SH-SY5Y (cell line): ENCODE results near the gene RBM38.

Experiments
- GATA2 ChIP-seq: IDR thresholded peaks from 2 replicates; pipeline ENCODE4 v1.6.1; 2011; ENCODE audit warnings: mild to moderate bottlenecking, low read depth, low read length
- GATA3 ChIP-seq: IDR thresholded peaks from 2 replicates; pipeline ENCODE4 v1.6.1; 2011; ENCODE audit warnings: low read depth, mild to moderate bottlenecking, low read length, moderate library complexity

RBM38 gene

DNA sequence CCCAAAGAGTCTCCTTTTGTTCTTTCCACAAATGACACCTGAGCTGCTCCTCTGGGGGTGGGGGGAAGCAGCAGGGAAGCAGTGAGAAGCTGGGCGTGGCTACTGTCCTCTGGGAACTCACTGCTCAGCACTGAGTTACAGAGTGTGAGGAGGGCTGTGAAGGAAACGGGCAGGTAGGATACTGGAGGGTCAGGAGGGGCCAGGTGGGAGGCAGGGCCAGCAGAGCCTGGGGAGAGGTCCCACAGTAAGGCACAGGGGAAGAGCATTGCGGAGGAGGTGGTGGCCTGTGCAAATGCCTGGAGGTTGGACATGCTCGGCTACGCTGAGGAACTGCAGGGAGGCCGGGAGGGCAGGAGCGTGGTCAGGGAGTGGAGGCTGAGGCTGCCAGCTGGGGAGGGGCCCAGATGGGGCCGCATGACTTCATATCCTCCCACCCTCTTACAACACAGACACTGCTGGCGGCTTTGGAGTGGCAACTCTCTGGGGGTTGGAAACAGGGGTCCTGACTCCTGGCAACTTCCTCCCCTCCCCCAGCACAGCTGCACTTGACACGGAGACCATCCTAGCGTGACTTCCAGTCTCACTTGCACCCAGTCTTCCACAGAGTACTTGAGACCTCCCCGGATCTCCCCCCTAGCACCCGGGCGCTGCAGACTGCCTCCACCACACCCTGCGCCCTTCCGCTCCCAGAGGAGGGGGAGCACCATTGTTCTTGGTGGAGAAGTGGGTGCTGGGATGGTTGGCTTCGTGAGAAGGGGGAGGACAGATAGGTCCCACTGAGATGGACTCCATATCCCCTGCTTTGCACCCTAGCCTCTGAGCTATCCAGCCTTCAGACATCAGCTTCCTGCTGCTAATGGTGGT, 34.2 kb downstream of the RBM38 start:
- no peak for TF ChIP-seq GATA2
- TF ChIP-seq GATA3: no peak

DNA sequence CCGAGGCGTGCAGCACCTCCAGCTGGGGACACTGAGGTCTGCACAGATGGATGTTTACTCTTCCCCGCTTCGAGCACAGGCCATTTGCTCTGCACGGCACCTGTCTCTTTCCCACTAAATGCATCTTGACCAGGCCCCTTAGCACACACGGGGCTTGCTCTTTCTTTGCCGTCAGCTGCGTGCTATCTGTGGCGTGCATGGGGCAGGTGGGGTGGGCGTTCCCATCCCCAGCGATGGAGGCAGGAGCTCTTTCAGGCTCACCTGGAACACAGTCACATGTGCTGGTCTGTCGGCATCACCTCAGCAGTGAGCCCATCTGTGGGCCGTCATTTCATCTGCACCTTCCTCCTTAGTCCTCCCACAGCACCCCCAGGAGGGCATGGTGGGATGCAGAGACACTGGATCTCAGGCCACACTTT, 35.1 kb downstream of the RBM38 start:
- TF ChIP-seq GATA3 (no peak), GATA2 (no peak)

DNA sequence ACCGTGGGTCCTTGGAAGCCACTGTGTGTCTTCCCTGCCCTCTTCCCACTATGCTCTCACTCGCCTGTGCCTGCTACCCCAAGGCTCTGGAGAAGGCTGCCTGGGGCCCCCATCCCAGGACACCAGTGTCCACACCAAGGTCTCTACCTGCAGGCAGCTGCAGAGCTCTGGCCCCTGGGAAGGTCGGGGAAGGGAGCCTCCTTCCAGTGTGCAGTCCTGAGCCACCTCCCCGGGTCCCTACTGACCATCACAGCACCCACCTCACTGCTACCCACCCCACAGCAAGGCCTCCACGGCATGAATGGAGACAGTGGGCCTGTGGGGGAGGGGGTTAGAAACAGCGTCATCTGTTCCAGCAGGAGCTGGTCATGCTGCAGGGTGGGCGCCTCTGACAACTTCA, 35.6 kb downstream of the RBM38 start:
- TF ChIP-seq GATA3 (no peak), GATA2 (no peak)

DNA sequence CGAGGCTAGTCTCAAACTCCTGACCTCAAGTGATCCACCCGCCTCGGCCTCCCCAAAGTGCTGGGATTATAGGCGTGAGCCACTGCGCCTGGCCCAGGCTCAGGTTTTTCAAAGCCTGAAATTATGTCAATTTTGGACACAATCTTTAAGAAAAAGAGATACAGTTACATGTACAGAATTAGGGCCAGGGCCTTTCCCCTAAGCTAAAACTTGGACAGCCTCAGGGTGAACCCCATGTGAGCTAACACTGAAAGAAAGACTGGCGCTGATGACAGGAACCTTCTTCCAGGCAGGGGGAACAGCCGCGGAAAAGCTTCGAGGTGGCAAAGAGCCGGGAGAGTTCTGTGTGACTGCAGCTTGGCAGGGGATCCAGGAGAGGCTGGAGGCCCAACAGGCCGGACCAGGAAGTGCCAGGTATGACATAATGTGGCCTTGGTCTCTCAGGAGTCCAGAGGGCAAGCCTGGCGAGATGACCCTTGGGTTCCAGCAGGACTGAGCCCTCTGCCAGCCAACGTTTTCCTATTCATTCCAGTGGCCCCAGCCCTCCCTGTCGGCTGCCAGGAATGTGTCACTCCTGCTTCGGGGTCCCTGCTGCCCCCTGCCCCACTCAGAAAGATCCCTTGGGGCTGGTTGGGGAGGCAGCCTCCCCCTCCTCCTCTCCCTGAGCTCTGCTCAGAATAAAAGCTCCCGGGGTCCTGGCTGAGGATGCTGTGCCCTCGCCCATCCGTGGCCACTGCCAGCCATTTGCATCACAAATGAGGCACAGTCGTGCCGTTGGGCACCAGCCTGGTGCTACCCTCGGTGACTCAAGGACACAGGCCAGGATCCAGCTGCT, 37.3 kb downstream of the RBM38 start:
- TF ChIP-seq GATA2 (no peak), GATA3 (no peak)

DNA sequence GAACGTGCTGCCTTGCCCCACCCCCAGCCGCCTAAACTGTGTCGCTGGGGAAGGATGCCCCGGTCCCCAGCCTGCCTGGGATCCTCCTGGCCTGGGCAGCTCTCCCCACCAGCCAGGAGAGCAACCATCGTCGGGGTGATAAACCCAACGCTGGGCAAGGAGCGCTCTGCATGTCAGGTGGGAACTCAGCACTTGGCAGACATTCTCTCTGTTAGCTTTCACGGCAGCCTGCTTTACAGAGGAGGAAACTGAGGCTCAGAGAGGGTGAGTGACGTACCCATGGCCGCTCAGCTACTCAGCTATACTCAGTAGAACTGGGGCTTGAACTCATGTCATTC, 37.9 kb downstream of the RBM38 start:
- TF ChIP-seq GATA2 (no peak), GATA3 (no peak)

DNA sequence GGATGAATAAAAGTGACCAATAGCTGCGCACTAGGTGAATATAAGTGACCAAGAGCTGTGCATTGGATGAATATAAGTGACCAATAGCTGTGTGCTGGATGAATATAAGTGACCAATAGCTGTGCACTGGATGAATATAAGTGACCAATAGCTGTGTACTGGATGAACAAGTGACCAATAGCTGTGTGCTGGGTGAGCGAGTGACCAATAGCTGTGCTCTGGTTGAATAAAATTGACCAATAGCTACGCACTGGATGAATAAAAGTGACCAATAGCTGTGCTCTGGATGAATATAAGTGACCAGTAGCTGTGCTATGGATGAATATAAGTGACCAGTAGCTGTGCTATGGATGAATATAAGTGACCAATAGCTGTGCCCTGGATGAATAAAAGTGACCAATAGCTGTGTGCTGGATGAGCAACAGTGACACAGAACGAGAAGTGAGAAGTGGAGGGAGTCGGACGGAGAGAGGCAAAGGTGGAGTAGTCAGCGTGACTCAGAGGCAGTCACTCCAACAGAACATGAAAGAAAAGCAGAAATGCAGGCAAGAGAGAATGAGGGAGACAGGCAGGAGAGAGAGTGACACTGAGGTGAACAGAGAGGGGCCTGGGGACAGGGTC, 38.5 kb downstream of the RBM38 start:
- no peak for TF ChIP-seq GATA3
- no peak for TF ChIP-seq GATA2

DNA sequence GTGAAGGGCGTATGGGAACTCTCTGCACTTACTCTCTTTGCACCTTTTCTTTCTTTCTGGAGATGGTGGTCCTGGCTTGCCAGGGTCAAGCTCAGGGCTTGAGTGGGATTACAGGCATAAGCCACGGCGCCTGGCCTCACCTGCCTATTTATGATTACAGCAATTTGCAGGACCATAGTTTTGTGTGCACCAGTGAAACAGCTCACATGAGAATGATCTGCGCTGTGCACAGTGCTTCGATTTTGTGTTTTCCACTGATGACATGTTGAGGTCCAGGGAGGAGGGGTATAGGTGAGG, 40.3 kb downstream of the RBM38 start:
- TF ChIP-seq GATA2 (no peak), GATA3 (no peak)

DNA sequence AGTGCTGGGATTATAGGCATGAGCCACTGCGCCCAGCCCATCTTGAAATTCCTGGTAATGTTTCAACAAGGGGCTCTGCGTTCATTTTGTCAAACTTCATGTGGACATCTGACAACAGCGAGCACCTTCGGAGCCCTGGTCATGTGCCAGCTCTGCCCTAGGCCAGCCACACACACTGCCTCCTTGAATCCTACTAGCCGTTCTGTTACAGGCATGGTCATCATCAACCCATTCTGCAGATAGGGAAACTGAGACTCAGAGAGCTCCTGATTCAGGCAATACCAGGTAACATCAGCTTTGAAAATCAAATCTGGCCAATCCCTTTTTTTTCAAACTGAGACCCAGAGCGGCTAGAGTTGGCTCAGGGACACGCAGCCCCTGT, 41.3 kb downstream of the RBM38 start:
- TF ChIP-seq GATA2 (no peak), GATA3 (no peak)

DNA sequence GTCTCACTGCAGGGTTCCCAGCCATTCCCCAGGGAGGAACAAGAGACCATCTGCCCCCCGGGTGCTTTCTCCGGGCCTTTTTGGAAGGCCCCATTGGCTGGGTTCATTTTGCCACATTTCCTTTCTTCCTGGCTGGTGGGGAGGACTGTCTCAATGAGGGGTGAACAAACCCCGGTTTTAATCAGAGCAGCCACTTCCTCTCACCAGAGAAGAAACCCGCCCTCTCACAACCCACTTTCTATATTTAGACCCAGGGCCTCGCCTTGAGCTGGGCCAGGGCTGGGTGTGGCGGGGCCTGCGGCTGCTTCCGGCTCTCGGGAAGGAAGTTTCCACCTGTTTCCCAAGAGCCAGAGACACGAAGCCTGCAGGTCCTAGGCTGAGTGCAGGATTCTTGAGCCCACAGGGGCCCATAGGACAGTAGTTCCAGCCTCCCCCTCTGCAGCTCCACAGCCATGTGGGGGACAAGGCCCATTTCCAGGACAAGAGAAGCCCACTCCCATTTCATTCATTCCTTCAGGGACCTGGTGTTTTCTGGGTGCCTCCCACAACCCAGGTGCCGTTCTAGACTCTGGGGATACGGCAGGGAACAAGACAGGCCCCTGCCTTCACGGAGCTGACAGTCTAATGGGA, 41.8 kb downstream of the RBM38 start:
- no peak for TF ChIP-seq GATA3
- no peak for TF ChIP-seq GATA2

DNA sequence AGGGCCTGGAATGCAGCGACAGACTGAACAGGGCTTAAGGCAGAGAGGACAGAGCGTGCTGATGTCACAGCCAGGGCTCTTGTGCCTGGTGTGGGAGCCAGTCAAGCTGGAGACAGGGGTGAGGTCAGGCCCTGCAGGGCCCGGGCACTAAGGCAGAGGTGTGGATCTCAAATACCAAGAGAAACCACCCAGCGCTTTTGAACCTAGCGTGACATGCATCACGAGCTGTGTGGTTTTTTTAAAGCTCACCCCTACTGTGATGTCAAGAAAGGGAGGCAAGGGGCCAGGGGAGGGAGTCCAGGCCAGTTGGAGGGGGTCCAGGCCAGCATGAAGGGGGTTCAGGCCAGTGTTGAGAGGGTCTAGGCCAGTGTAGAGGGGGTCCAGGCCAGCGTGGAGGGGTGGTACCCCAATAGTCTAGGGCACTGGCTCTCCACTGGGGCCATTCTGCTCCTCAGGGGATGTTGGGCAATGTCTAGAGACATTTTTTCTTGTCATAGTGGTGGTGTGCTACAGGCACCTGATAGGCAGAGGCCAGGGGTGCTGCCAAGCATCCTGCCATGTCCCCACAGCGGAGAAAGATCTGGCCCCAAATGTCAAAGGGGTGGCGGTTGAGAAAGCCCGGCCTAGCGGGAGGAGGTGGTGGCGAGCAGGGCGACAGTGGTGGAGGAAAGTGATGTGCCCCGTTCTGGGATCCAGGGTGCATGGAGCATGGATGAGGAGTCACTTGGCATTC, 42.6 kb downstream of the RBM38 start:
- no peak for TF ChIP-seq GATA2
- no peak for TF ChIP-seq GATA3

DNA sequence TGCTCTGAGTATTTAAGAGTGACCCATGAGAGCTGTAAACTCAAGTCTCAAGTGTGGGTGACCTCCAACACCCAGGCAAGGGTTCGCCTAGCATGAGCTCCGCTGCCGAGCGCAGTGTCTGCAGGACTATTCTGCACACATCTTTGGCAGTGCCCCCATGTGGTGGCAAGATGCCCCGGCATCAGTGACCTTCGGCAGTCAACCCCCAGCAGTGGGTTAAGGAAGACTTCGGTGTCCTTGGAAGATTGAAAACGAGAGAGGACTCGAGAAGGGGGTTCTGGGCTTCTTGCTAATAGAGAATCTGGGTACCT, 43.1 kb downstream of the RBM38 start:
- no peak for TF ChIP-seq GATA2
- no peak for TF ChIP-seq GATA3

DNA sequence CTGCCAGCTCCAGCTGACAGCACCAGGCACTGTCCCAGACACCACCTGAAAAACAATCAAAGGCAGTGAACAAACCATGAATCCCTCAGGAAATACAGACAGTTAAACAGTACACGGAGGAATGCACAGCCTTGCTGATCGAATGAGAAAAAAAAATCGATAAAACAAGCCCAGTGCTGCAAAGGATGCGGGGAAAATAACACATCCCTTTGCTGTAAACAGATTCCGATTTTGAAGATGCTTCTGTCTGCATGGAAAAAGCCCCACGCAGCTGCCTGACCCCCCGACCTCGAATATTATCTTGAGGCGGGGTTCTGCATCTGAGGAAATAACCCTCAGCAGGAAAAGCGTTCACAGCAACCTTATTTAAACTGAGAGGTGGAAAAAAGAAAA, 43.9 kb downstream of the RBM38 start:
- no peak for TF ChIP-seq GATA2

DNA sequence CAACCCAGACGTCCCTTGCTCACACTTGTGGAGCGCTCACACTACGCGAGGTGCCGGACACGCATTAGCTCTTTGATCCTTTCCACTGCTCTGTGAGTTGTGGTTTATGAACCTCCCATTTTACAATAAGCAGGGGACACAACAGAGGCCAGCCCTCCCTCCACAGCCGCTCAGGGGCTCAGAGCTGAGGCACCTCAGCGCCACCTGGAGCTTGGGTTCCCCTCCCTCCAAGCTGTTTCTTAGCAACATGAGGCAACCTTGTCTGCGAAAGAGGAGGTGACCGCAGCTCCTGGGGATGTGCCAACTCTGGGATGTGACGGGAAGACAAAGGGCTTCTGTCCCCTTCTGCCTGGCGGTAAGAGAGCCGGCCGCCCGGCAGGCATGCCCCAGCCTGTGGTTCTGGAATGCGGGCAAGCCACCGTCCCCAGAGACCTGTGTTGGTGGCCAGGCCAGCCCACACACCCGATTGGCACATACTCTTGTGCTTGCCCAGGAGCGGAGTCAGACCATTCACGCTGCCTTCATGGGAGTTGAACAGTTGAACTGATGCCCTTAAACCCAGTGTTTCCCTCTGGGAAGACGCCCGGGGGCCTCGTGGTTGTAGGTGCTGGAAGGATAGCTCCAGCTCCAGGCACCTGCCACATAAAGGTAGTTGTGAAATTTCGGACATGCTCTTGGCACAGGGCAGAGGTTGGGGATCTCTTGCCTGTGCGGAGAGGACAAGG, 44.5 kb downstream of the RBM38 start:
- TF ChIP-seq GATA2 (no peak), GATA3 (no peak)

DNA sequence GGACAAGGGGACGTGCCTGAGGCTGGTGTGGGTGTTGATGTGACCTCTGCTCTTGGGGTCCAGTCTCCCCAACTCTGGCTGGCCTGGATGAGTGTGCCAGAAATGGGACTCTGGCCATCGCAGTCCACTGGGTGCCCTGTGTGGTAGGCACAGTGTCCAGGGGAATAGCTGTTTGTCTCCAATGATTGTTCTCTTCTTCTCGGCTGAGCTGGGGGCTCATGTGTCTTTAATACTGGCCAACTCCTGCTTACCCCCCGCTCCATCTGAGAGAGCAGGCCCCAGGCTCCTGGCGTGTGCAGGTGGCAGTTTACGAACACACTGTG, 45.0 kb downstream of the RBM38 start:
- TF ChIP-seq GATA3: no peak
- no peak for TF ChIP-seq GATA2
